Effector CD4-positive, alpha-beta T cell (primary cell): ENCODE results near the gene AHCYL2.
A peak's percentile ranks its signal among the peaks of the same experiment; 100 is the strongest.
"Not testable (repeated sequence)": the region's sequence is repeated elsewhere in the genome, so short reads cannot be mapped to it uniquely, and the experiment has no call there.

Experiments
- DNase-seq: peaks from one replicate; pipeline ENCODE4 v3.0.0-alpha.2; 2020

Gene AHCYL2

DNA sequence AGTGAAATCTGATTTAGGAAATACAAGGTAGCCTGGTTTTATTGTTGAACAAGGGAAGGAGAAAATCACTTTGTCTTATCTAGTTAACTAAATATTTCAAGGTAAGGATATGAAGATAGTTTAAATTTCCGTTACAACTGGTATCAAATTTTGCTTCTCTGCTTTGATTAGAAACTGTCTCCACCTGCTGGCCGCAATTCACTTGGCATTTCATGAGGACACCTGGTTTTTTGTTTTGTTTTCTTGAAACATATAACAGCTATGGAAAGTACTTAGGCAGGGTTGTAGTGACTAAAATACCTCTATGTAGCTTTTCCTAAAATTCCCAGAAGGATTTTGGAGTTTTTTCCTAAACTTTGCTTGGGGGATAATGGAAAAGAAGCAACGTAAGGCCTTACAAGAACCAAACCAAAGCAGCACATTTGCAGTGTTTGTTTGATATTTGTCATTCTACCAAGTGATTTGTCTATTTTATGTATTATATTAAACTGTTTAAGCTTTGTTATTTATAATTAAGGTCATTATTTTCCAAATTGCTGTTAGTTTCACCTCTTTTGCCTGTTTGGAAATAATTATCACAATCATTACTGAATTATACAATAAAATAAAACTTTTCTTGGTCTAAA, 73.6 kb downstream of the AHCYL2 start:
- DNase-seq: peak; percentile 27

DNA sequence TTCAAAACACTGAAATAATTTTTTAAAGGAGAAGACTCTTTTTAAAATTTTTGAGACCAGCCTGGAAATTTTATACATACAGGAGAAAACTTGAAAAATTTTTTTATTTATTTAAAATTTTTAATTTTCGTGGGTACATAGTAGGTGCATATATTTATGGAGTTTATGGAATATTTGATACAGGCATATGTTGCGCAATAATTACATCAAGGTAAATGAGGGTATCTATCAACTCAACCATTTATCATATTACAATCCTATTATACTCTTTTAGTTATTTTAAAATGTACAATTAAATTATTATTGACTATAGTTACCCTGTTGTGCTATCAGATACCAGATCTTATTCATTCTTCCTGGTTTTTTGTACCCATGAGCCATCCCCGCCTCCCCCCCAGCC, 75.1 kb downstream of the AHCYL2 start:
- DNase-seq: no peak

DNA sequence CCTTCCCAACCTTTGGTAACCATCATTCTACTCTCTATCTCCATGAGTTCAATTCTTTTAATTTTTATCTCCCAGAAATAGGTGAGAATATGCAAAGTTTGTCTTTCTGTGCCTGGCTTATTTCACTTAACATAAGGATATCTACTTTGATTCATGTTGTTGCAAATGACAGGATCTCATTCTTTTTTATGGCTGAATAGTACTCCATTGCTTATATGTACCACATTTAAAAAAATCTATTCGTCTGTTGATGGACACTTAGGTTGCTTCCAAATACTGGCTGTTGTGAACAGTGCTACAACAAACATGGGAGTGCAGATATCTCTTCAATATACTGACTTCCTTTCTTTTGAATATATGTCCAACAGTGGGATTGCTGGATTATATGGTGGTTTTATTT, 75.5 kb downstream of the AHCYL2 start:
- DNase-seq: not testable (repeated sequence)

DNA sequence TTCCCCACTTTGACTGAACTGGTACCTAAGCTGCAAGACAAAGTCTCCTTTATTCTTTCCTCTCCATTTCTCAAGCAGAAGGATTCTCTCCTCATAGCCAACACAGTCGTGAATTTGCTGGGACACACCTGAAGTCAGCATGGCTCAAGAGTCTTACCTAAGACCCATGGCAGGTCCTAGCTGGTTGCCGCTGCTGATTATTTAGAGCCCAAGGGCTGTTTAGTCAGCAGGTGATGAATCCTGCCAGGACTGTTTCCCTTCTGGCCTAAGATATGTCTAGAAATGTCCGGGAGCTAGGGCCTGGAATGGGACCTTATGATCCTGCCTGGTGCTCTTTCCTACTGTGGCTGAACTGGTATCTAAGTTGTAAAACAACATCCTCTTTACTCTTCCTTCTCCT, 82.8 kb downstream of the AHCYL2 start:
- no peak for DNase-seq

DNA sequence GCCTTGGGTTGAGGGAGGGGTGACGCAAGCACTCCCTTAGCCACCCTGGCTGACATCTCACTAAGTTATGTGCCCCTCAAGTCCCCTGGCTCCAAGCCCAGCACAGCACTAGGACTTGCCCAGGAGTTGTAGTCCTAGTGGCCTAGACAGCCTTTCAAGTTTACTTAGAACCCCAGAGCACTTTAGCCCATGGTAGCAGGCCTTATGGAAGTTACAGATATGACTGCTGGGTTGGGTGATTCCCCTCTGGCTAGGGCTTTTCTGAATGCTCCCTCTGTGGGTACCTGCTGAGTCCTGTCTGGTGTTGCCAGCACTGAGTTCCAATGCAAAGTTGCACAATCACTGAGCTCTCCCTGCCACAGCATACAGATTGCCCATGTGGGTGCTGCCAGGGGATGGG, 83.2 kb downstream of the AHCYL2 start:
- no peak for DNase-seq

DNA sequence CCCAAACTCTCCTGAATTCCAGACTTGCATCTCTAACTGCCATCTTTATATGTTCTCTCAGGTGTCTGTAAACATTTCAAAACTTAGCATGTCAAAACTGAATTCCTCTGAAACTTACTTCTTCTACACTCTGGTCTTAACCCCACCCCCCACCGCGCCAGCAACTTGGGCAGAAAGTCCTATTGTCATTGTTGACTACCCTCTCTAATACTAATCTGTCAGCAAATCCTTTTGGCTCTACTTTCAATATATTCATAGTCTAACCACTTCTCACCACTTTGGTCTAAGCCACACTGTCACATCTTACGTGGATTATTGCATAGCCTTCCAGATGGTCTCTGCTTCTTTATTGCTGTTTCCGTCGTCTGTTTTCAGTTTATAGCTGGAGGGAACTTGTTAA, 86.6 kb downstream of the AHCYL2 start:
- no peak for DNase-seq

DNA sequence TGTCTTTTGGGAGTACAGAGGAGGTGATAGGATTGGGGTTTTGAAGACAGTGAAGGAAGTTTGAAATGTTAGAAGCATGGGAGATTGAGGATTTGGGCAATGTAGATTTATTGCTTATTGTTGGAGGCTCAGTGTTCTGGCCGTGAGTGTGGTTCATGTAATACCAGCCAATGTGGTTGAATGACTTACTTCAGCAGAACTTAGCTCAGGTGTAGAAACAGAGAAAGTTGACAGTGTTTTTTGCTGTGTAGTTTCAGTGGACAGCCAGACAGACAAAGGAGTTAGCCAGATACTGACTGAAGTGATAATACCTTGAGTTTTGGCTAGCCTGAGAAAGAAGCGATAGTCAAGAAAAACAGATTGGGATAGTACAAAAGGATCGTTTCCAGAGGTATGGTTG, 88.5 kb downstream of the AHCYL2 start:
- DNase-seq: no peak

DNA sequence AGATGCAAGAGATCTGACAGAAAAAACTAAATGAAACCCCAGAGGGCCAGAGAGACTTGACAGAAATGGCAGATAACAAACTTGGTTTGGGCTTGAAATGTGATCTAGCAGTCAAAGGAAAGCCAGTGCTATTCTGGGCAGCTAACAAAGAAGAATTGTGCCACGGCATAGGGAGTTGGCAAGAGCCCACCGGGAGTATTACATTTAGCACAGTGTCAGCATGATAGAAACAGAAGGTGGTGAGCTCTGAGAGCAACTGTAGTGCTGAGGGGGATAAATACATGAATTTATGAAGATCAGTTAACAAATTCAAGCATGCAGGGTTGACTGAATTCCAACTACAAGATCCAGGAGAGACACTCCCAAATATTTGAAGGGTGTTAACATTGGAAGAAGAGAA, 91.1 kb downstream of the AHCYL2 start:
- no peak for DNase-seq

DNA sequence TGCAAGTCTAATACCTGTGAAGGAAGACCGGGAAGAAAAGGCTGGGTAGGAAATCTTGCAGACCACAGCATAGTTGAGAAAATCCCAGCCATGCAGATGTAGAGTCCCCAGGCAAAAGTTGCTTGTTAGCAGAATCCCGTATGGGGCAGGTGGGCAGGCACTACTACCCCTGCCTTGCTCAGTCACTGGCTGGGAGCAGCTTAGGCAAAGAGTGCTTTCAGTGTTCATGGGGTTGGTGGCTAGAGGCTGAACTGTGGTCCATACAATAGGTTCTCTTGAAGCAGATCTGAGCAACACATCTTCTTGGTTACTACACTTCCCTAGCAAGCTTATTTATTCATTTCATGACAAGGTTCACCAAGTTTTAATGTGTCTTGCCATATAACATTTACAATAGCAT, 92.6 kb downstream of the AHCYL2 start:
- no peak for DNase-seq

DNA sequence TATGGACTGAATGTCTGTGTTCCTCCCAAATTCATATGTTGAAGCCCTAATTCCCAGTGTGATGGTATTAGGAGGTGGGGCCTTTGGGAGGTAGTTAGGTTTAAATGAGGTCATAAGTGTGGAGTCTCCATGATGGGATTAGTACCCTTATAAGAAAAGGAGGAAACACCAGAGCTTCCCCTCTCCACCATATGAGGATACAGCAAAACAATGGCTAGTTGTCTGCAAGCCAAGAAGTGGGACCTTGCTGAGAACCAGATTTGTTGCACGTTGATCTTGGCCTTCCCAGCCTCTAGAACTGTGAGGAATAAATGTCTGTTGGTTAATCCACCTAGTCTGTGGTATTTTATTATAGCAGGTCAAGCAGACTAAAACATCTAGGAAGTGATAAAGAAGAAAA, 102.2 kb downstream of the AHCYL2 start:
- no peak for DNase-seq

DNA sequence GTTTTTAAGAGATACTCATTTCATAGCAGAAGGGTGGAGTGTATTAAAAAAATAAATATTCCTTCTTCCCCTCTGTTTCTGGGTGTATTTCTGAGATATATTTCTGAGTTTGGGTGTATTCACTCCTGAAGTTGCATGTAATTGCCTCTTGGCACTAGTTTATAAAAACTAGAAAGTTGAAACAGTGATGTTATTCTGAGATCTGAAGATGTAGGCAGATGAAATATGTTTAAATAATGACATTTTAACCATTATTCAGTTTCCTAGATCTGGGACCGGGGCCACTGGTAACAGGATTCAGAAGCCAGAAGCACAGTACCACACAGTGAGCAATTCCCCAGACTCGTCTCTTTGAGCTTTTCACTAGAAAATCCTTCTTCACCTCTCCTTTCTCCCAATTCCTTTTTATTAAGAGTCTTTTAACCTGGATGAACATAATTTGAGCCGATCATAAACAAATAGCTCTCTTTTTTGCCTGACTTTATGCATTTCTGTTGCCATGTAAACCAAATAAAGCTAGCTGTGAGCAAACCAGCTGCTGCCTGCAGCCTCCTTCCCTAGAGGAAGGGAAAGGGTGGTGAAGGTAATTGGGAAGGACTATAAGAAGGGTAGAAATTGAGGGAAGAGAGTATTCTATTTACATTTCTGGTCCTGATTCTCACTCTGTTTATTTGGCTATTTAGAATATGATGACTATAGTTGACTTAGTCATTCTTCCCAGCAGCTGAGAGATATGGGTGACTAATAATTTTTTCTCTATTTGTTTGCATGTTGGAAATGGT, 107.6 kb downstream of the AHCYL2 start:
- DNase-seq: no peak

DNA sequence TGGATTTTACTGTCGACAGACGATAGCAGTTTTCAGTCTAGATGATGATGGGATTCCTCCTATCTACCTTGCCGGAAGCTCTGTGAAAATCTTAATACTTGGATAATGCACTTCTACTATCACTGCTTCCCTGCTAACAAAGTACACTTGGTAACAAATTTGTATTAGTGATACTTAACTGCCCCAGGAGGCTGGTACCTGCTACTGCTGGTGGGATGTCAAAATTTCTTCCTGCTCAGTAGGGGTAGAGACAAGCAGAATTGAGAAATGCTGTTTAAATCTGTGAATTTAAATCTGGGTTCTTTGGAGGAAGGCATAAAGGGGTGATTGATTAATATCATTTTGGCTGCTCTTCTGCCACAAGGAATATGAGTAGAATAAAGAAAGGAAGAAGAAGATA, 109.6 kb downstream of the AHCYL2 start:
- DNase-seq: no peak

DNA sequence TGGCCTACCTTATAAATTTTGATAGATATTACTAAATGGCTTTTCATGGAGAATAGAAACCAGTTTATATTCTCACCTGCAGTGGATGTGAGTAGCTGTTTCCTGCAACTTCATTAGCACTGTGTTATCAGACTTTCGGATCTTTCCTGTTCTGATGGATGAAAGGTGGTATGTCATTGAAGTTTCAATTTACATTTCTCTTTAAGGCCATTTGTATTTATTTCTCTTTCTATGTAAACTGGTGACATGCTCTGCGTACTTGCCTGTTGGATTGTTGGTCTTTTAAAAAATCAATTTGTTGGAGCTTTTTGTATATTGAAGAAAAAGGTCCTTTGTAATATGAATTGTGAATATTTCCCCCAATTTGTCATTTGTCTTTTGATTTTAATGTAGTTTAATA, 113.6 kb downstream of the AHCYL2 start:
- no peak for DNase-seq

DNA sequence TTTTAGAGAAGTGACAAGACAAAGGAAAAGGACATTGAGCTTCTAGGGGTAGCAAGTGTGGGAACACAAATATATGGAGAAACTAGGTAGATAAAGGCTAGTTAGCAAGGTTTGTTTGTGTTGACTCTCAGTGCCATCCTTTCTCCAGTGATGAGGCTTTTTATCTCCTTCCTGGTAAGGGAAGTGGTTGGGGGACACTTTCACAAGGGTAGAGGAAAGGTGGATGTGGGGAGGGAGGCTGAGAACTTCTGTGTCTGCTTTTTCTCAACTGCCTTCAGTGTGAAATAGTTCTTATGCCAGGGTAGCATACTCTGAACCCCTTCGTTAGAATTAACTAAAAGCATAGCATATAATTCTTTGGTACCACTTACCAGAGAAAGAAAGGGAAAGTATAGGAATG, 116.4 kb downstream of the AHCYL2 start:
- no peak for DNase-seq

DNA sequence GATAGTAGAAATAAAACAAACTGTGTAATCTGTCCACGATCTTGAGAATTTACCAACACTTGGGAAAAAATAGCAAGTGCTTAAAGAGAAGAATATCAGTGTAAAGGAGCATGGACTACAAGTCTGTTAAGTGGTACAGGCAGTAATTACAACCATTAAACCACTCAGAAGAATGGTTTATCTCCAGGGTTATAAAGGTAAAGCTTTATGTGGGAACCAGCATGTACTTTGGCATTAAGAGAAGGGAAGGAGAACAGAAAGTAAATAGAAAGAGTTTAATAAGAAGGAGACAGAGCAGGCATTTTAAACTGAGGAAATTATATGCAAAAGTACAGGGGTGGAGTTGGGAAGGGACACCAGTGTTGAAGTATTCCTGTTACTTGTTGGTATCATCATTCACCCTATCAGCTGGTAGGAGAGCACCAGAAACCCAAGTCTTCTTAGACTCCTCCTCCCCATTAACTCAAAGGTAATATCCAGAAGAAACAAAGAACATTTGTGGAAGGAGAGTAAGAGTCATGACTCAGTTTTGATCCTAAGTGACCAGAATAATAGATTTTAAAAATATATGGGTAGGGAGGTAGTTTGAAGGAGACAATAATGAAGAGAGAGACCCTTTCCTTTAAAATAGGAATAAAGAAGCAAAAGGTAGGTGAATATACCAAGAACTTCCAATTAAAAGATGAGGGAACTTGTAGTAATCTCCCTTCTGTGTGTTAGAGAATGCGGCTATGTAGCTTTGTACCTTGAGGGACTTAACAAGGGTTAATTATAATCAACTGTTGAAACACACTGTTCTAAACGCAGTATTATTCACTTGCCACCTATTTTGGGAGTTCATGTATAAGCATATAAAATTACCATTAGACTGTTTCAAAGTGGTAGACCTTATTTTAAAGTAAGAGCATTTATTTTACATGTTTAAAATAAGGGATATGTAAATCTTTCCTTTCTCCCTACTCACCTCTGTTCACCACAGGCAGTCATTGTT, 117.3 kb downstream of the AHCYL2 start:
- no peak for DNase-seq

DNA sequence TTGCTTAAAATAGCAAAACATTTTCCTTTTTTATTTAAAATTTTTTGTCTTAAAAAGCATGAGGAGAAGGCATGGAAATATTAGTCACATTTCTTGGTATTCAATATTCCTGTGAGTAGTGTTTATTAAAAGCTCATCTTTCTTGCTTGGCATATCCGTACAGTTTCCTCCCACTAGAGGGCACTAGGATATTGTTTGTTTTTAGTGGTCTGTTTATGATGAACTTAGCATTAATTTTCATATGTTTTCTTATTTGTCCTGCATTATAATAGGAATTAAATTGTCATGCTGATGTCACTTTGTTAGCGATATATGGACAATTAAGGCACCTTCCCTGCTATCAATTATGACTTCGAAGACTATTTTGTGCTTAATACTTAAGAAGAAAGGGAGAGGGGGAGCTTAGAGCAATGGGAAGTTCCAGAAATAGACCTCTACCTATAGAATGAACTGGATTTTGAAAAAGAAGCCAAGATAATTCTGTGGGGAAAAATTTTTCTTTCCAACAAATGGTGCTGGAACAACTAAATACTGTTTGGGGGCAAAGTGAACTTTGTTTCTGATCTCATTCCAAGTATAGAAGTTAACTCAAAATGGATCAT, 118.4 kb downstream of the AHCYL2 start:
- DNase-seq: no peak

DNA sequence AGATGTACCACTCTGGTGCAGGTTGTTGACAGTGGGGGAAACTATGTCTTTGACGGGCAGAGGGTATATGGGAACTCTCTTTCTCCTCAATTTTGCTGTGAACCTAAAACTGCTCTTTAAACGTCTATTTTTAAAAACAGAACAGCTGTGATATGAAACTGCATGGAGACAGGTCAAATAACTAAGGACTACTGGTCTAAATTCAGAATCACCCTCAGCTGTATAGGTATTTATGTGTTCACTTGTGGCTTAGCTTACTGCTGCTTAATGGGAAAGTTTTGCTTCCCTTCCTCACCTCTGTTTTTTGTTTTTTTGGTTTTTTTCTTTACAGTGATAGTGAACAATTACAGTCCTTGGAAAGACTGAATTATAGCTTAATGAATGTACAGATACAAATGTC, 122.5 kb downstream of the AHCYL2 start:
- DNase-seq: no peak

DNA sequence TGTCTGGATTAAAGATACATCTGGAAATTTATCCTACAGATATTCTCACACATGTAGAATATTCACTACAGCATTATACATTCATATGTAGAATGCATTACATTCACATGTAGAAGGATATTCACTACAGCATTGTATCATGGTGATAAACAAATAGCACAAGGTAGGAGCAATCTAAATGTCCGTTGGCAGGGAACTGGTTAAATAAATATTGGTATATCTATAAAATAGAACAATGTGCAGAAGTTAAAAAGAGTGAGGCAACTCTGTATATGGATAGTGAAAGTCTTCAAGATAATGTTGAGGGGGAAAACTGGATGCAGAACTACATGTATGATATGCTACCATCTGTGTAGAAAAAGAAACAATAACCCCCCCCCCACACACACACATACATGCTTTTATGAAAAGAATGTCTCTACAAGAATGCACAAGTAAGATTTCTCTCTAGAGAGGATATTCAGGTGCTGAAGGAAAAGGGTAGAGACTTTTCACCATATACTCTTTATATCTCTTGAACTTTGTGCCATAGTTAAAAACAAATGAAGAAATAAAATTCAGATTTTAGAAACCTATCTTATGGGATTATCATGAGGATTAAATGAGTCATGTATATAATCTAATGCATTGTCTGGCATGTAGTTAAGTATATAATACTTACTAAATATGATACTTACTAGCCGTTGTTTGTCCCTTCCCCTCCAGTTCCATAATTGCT, 123.4 kb downstream of the AHCYL2 start:
- no peak for DNase-seq

DNA sequence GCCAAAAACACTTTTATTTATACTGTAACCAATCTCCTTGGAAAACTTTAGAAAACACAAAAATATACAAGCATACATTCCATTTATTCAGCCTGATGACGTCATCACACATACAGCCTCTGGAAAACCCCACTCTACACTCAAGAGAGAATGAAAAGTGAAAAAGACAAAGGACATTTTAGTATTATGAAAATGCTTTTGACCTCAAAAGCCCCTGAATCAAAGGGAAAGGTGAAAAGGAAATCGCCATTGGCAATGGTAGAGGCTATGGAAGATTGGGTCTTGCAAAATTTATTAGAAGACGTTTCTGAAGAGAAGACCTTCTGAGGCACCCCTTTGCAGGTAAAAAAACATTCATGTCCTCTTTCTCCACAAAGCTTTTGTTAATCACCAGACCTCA, 126.5 kb downstream of the AHCYL2 start:
- no peak for DNase-seq

DNA sequence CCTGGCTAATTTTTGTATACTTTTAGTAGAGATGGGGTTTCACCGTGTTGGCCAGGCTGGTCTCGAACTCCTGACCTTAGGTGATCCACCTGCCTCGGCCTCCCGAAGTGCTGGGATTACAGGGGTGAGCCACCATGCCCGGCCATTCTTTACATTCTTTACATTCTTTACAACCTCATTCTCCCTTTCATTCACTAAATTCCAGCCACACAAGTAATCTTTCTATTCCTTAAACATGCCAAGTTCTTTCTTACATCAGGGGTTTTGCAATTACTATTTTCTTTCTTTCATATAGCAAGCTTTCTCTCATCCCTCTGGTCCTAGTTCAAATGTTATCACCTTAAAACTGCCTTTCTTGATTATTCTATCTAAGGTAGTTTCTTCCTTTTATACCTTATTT, 128.3 kb downstream of the AHCYL2 start:
- not testable (repeated sequence) for DNase-seq

DNA sequence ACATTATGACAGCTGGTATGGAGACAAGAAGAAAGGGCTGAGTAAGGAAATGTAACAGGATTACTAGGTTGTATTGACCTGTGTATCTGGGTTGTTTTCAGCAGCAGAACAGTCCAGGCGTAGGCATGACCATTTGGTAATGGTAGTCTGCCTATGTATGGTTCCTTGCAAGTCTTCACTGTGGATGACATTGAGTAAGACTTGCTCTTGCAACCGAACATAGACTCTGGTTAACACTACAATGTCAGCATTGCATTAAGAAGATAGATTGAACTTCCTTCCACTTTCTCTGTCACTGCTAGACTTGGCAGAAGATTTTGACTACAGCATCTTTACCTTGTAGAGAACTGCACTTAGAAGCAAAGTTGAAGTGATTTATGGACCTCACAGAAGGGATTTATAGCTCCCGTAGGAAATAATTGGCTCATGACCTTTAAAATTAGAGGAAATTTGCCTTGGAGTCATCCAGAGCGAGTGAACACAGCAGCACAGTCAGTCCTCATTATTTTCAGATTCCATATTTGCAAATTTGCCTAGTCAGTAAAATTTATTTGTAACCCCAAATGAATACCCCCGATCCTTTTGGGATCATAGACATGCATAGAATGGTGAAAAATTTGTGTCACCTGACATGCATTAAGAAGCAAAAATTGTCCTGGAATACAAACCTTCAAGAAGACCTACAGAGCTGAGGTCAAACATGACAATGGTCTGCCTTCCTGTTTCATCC, 129.8 kb downstream of the AHCYL2 start:
- DNase-seq: no peak

DNA sequence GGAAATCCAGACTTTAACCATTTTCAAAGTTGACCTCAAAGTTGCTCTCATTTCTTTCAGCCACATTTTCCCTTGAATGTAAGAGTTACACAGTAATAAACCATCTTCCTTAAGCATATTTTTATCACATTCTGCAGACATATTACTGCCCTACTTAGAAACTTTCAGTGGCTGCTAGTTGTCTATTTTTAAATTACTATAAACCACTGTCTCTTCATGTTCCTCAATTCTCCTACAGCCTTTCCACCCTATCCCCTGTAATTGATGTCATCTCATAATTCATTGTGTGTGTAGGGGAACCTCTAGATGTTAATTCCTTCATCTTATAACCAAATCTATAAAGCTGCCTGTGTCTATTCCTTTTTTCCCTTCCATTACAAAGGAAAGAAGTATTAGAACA, 131.3 kb downstream of the AHCYL2 start:
- DNase-seq: no peak
